ENCODE results near the gene SRGAP3.

Gene SRGAP3

GRCh38 chr3:9216736-9217135 is 32.7 kb downstream of the SRGAP3 start:
- DNase-seq (ENCODE audit: low spot score in 2 of 2) (no peak), ATAC-seq (replicated peaks; ENCODE audit: extremely low read depth, poor library complexity, severe bottlenecking) (no peak)
- Mint-ChIP-seq H3K9me3 (no peaks in the 10 kb centered on the region), H3K4me3 (no peak overlapping the region), H3K27me3 (no peaks in the 10 kb centered on the region), H3K36me3 (ENCODE audit: insufficient read depth) (no peaks in the 10 kb centered on the region), H3K27ac (ENCODE audit: low read depth) (no peak overlapping the region), H3K4me1 (no peaks in the 10 kb centered on the region)

DNA sequence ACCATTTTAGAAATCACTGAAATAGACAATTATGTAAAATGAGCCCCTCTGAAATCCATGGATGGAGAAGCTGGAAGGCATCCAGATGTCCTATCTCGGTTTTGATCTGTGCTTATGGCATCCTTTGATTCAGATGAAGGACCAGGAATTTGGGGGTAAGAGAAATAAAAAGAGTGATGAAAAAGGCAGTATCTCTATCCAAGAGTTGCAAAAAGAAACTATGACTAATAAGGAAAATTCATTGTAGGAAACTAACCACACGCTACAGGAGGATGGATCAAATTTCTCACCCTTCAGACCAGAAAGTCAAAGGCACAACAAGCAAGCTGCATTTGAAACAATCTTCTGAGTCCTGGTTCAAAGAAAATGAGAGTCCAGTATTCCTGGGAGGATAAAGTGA is 34.8 kb downstream of the SRGAP3 start:
- Mint-ChIP-seq H3K27me3 (no peaks in the 10 kb centered on the region), H3K4me1 (no peaks in the 10 kb centered on the region), H3K9me3 (no peaks in the 10 kb centered on the region), H3K36me3 (ENCODE audit: insufficient read depth) (no peaks in the 10 kb centered on the region), H3K27ac (ENCODE audit: low read depth) (no peak overlapping the region), H3K4me3 (no peak overlapping the region)
- DNase-seq (ENCODE audit: low spot score in 2 of 2) = no peak
- ATAC-seq (replicated peaks; ENCODE audit: extremely low read depth, poor library complexity, severe bottlenecking) = no peak

GRCh38 chr3:9214185-9214584 is 35.3 kb downstream of the SRGAP3 start:
- DNase-seq (ENCODE audit: low spot score in 2 of 2) (no peak), ATAC-seq (replicated peaks; ENCODE audit: extremely low read depth, poor library complexity, severe bottlenecking) (no peak)
- H3K27ac Mint-ChIP-seq (ENCODE audit: low read depth) = no peak overlapping the region
- H3K4me1 Mint-ChIP-seq = no peaks in the 10 kb centered on the region
- no peaks in the 10 kb centered on the region for H3K36me3 Mint-ChIP-seq (ENCODE audit: insufficient read depth)
- H3K4me3 Mint-ChIP-seq = no peak overlapping the region
- H3K27me3 Mint-ChIP-seq = no peaks in the 10 kb centered on the region
- no peaks in the 10 kb centered on the region for H3K9me3 Mint-ChIP-seq

DNA sequence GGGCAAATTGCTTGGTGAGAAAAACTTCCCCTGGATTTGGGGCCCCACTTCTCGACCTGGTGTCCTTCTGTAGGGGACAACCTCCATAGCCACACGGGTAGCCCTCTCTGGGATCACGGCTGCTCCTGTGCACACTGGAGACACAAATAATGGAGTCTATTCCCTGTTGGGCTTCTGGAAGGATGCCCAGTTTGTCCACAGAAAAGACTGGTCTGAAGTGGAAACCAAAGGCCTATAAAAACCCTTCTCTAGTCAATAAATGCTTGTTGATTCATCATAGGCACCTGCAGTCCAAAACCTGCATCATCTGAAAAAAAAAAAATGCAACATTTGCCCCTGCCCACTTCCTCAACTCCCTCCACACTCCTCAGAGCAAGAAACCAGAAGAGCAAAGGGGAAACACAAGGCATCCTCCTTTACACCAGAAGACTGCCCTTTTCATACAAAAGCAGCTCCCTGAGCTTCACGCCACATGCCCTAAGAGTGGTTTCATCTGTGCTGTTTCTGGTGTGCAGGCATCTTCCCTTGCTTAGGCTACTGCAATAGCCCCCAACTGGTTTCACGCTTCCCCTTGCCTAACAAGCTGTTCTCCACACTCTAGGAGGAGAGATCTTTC is 36.3 kb downstream of the SRGAP3 start:
- Mint-ChIP-seq H3K4me3 (no peak overlapping the region), H3K27ac (ENCODE audit: low read depth) (no peak overlapping the region), H3K27me3 (no peaks in the 10 kb centered on the region), H3K9me3 (no peaks in the 10 kb centered on the region), H3K4me1 (no peaks in the 10 kb centered on the region), H3K36me3 (ENCODE audit: insufficient read depth) (no peaks in the 10 kb centered on the region)
- DNase-seq (ENCODE audit: low spot score in 2 of 2) (no peak), ATAC-seq (replicated peaks; ENCODE audit: extremely low read depth, poor library complexity, severe bottlenecking) (no peak)

DNA sequence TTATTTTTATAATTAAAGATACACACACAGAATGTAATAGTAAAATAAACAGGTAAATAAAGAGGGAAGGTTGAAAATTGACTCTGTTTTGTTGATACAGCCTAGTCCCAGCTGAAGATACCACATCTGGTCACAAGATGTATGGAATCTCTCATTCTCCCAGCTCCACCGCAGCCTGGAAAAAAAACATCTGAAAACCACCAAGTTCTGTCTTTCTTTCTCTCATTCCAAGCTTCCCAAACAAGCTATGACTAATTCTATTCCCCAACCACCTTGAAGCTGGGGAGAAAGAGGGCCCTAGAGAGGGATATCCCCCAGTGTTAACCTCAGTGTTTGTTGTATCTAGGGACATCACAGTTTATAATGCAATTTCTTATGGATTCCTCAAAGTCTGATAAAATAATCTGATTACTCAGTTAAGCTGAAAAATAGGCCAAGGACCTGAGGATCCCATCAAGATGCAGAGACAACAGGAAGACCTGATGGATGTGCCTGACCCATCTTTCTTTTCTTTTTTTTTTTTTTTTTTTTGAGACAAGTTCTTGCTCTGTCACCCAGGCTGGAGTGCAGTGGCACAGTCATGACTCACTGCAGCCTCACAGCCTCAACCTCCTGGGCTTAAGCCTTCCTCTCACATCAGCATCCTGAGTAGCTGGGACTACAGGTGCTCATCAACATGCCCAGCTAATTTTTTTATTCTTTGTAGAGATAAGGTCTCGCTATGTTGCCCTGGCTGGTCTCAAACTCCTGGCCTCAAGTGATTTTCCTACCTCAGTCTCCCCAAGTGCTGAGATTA is 38.1 kb downstream of the SRGAP3 start:
- no peak for ATAC-seq (replicated peaks; ENCODE audit: extremely low read depth, poor library complexity, severe bottlenecking)
- Mint-ChIP-seq H3K36me3 (ENCODE audit: insufficient read depth) (no peaks in the 10 kb centered on the region), H3K4me3 (no peak overlapping the region)

DNA sequence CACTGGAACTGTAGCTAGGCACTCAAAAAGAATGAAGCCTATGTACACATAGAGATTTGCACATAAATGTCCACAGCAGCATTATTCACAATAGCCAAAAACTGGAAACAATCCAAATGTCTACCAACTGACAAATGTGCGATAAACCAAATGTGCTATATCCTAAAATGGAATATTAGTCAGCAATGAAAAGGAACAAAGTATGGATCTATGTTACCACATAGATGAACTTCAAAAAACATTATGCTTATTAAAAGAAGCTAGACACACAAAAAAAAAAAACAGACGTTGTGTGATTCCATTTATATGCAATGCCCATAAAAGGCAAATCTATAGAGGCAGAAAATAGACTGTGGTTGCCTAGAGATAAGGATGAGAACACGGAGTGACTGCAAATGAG is 39.7 kb downstream of the SRGAP3 start:
- Mint-ChIP-seq H3K9me3 (no peaks in the 10 kb centered on the region), H3K27me3 (peaks cover 6% of the 10 kb centered on the region), H3K4me1 (no peaks in the 10 kb centered on the region), H3K4me3 (no peak overlapping the region), H3K27ac (ENCODE audit: low read depth) (no peak overlapping the region), H3K36me3 (ENCODE audit: insufficient read depth) (no peaks in the 10 kb centered on the region)
- ATAC-seq (replicated peaks; ENCODE audit: extremely low read depth, poor library complexity, severe bottlenecking) (no peak), DNase-seq (ENCODE audit: low spot score in 2 of 2) (no peak)

More for the DNA sequence above, 38.1 kb downstream of the SRGAP3 start:
- Mint-ChIP-seq H3K27me3 (peaks cover 6% of the 10 kb centered on the region), H3K4me1 (no peaks in the 10 kb centered on the region), H3K9me3 (no peaks in the 10 kb centered on the region), H3K27ac (ENCODE audit: low read depth) (no peak overlapping the region)
- no peak for DNase-seq (ENCODE audit: low spot score in 2 of 2)

- H3K9me3 Mint-ChIP-seq = no peaks in the 10 kb centered on the region
- peaks cover 6% of the 10 kb centered on the region for H3K27me3 Mint-ChIP-seq
- no peaks in the 10 kb centered on the region for H3K36me3 Mint-ChIP-seq (ENCODE audit: insufficient read depth)
- ATAC-seq (replicated peaks; ENCODE audit: extremely low read depth, poor library complexity, severe bottlenecking) (no peak), DNase-seq (ENCODE audit: low spot score in 2 of 2) (no peak)
- H3K4me1 Mint-ChIP-seq = no peaks in the 10 kb centered on the region
- no peak overlapping the region for H3K27ac Mint-ChIP-seq (ENCODE audit: low read depth)
- H3K4me3 Mint-ChIP-seq = no peak overlapping the region
Measured at GRCh38 chr3:9208605-9209152, 40.8 kb downstream of the SRGAP3 start.

DNA sequence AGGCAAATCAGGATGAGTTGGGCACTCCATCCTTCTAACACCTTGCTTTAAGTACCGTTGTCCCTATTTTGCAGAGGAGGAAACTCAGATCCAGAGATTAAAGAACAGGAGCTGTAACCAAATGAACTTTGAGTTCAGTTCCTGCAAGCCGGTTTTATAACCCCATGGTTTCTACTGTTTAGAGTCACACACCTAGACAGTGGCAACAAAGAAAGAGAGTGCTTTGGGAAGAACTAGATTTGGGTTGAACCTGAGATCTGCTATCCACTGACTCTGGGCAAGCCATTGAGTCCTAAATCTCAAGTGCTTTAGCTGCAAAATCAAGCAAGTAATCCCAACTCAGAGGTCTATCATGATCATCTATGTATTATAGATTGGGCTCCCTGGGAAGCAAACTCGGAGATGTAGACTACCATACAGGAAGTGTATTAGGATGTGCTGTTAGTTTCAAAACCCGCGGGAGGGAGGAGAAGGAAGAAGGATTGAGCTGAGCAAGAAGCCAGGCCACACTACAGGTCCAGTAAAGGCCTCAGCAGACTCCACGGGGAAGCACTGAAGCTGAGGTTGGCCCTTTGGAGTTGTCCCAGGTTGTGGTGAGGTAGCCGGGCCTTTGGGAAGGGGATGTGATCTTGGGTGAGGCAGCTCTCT is 42.2 kb downstream of the SRGAP3 start:
- no peak overlapping the region for H3K27ac Mint-ChIP-seq (ENCODE audit: low read depth)
- H3K4me3 Mint-ChIP-seq = no peak overlapping the region
- no peaks in the 10 kb centered on the region for H3K9me3 Mint-ChIP-seq
- ATAC-seq (replicated peaks; ENCODE audit: extremely low read depth, poor library complexity, severe bottlenecking) = no peak
- no peaks in the 10 kb centered on the region for H3K4me1 Mint-ChIP-seq
- H3K36me3 Mint-ChIP-seq (ENCODE audit: insufficient read depth) = no peaks in the 10 kb centered on the region
- H3K27me3 Mint-ChIP-seq = peaks cover 6% of the 10 kb centered on the region
- no peak for DNase-seq (ENCODE audit: low spot score in 2 of 2)

- Mint-ChIP-seq H3K9me3 (no peaks in the 10 kb centered on the region), H3K36me3 (ENCODE audit: insufficient read depth) (no peaks in the 10 kb centered on the region), H3K27ac (ENCODE audit: low read depth) (no peak overlapping the region), H3K4me1 (no peaks in the 10 kb centered on the region), H3K4me3 (no peak overlapping the region), H3K27me3 (peaks cover 6% of the 10 kb centered on the region)
- no peak for DNase-seq (ENCODE audit: low spot score in 2 of 2)
- ATAC-seq (replicated peaks; ENCODE audit: extremely low read depth, poor library complexity, severe bottlenecking) = no peak
Measured at GRCh38 chr3:9206287-9206686, 43.2 kb downstream of the SRGAP3 start.

GRCh38 chr3:9205345-9206143 is 43.9 kb downstream of the SRGAP3 start:
- no peak overlapping the region for H3K4me3 Mint-ChIP-seq
- peaks cover 6% of the 10 kb centered on the region for H3K27me3 Mint-ChIP-seq
- DNase-seq (ENCODE audit: low spot score in 2 of 2) (no peak), ATAC-seq (replicated peaks; ENCODE audit: extremely low read depth, poor library complexity, severe bottlenecking) (no peak)
- no peaks in the 10 kb centered on the region for H3K4me1 Mint-ChIP-seq
- no peaks in the 10 kb centered on the region for H3K9me3 Mint-ChIP-seq
- H3K36me3 Mint-ChIP-seq (ENCODE audit: insufficient read depth) = no peaks in the 10 kb centered on the region
- H3K27ac Mint-ChIP-seq (ENCODE audit: low read depth) = no peak overlapping the region

GRCh38 chr3:9204253-9204992 is 45.0 kb downstream of the SRGAP3 start:
- Mint-ChIP-seq H3K27ac (ENCODE audit: low read depth) (no peak overlapping the region), H3K4me3 (no peak overlapping the region), H3K9me3 (no peaks in the 10 kb centered on the region), H3K4me1 (no peaks in the 10 kb centered on the region), H3K36me3 (ENCODE audit: insufficient read depth) (no peaks in the 10 kb centered on the region), H3K27me3 (peaks cover 9% of the 10 kb centered on the region)
- ATAC-seq (replicated peaks; ENCODE audit: extremely low read depth, poor library complexity, severe bottlenecking) (no peak), DNase-seq (ENCODE audit: low spot score in 2 of 2) (no peak)

DNA sequence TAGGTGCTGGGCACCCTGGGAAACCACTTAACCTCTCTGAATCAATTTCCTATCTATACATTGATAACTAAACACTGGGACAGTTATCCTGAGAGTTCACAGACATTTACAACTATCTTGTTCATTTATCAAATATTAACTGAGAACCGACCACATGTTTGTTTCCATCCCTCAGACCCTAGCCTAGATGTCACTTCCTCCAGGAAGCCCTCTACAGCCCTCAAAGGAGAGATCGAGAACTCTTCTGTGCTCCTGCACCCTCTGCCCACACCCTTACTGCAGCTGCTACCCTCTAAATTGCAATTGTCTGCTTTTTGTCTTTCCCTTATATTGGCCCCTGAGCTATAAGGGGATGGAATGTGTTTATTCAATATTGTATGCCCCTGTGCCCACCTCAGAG is 46.1 kb downstream of the SRGAP3 start:
- H3K4me1 Mint-ChIP-seq = no peaks in the 10 kb centered on the region
- ATAC-seq (replicated peaks; ENCODE audit: extremely low read depth, poor library complexity, severe bottlenecking) = no peak
- no peak overlapping the region for H3K27ac Mint-ChIP-seq (ENCODE audit: low read depth)
- H3K4me3 Mint-ChIP-seq = no peak overlapping the region
- no peaks in the 10 kb centered on the region for H3K36me3 Mint-ChIP-seq (ENCODE audit: insufficient read depth)
- no peak for DNase-seq (ENCODE audit: low spot score in 2 of 2)
- peaks cover 15% of the 10 kb centered on the region for H3K27me3 Mint-ChIP-seq
- H3K9me3 Mint-ChIP-seq = no peaks in the 10 kb centered on the region

Measured in central memory CD8-positive, alpha-beta T cell (primary cell).